Glutamatergic neuron (in vitro differentiated cells): Measurements from ENCODE around the gene TKT. TPM values are rescaled to one million over a fixed set of nuclear protein-coding genes. Genes with fewer than 3 reads are reported as not detected.

Experiments used
- DNase-seq: peaks from one replicate; pipeline ENCODE4 v3.0.0; 2022
- H3K27ac Mint-ChIP-seq: one replicate; pipeline ENCODE4 v1.8.0; 2020; ENCODE audit warnings: mild to moderate bottlenecking, mixed read lengths, inconsistent platforms; ENCODE audit not compliant: unreplicated experiment
- H3K27me3 Mint-ChIP-seq: one replicate; pipeline ENCODE4 v1.8.0; 2020; ENCODE audit warnings: mild to moderate bottlenecking, moderate library complexity, mixed read lengths, inconsistent platforms; ENCODE audit not compliant: unreplicated experiment
- H3K36me3 Mint-ChIP-seq: one replicate; pipeline ENCODE4 v1.8.0; 2020; ENCODE audit warnings: mild to moderate bottlenecking, mixed read lengths, inconsistent platforms; ENCODE audit not compliant: unreplicated experiment
- H3K4me1 Mint-ChIP-seq: one replicate; pipeline ENCODE4 v1.8.0; 2020; ENCODE audit warnings: mild to moderate bottlenecking, low read depth, mixed read lengths, inconsistent platforms; ENCODE audit not compliant: unreplicated experiment
- H3K4me3 Mint-ChIP-seq: one replicate; pipeline ENCODE4 v1.8.0; 2020; ENCODE audit warnings: mild to moderate bottlenecking, mixed read lengths, inconsistent platforms; ENCODE audit not compliant: unreplicated experiment
- H3K9me3 Mint-ChIP-seq: one replicate; pipeline ENCODE4 v1.8.0; 2020; ENCODE audit warnings: mild to moderate bottlenecking, moderate library complexity, mixed read lengths, inconsistent platforms; ENCODE audit not compliant: unreplicated experiment
- CTCF ChIP-seq: fragments of 200-600 bp; sonication (generic); IDR thresholded peaks from one replicate; pipeline ENCODE4 v1.5.0; 2021; ENCODE audit not compliant: partially characterized antibody, unreplicated experiment
- total RNA-seq: library from RNA; stranded (reverse); fragmentation: NEBNext Ultra II Directional; extraction: Animal tissue kit (Norgen Biotek cat#: 25700); gene quantifications from one replicate; pipeline ENCODE4 v1.2.1, GENCODE V29; 2021; ENCODE audit not compliant: unreplicated experiment

TKT gene
- total RNA-seq, 1 donor from 2014 or later = 265 TPM

- DNase-seq = no peak
- H3K27me3 Mint-ChIP-seq = peaks cover 3% of the 10 kb centered on the region
- no peak for TF ChIP-seq CTCF
- H3K4me3 Mint-ChIP-seq = no peak overlapping the region
- H3K9me3 Mint-ChIP-seq = peaks cover 11% of the 10 kb centered on the region
- H3K27ac Mint-ChIP-seq = no peak overlapping the region
- peaks cover 3% of the 10 kb centered on the region for H3K36me3 Mint-ChIP-seq
- peaks cover 6% of the 10 kb centered on the region for H3K4me1 Mint-ChIP-seq
These were observed 25.7 kb downstream of the TKT start for GRCh38 chr3:53230041-53230621.

- H3K36me3 Mint-ChIP-seq = peaks cover 3% of the 10 kb centered on the region
- DNase-seq = no peak
- peaks cover 2% of the 10 kb centered on the region for H3K27me3 Mint-ChIP-seq
- no peak overlapping the region for H3K27ac Mint-ChIP-seq
- no peak for TF ChIP-seq CTCF
- no peak overlapping the region for H3K4me3 Mint-ChIP-seq
- peaks cover 6% of the 10 kb centered on the region for H3K4me1 Mint-ChIP-seq
- H3K9me3 Mint-ChIP-seq = peaks cover 10% of the 10 kb centered on the region
These were observed 26.2 kb downstream of the TKT start for GRCh38 chr3:53229606-53230005.

- H3K9me3 Mint-ChIP-seq = peaks cover 9% of the 10 kb centered on the region
- DNase-seq = no peak
- H3K36me3 Mint-ChIP-seq = peaks cover 3% of the 10 kb centered on the region
- H3K27ac Mint-ChIP-seq = no peak overlapping the region
- H3K4me1 Mint-ChIP-seq = peaks cover 6% of the 10 kb centered on the region
- H3K27me3 Mint-ChIP-seq = peaks cover 2% of the 10 kb centered on the region
- no peak overlapping the region for H3K4me3 Mint-ChIP-seq
- no peak for TF ChIP-seq CTCF
These were observed 26.7 kb downstream of the TKT start for GRCh38 chr3:53229171-53229570.

- no peaks in the 10 kb centered on the region for H3K36me3 Mint-ChIP-seq
- H3K27ac Mint-ChIP-seq = no peak overlapping the region
- no peak for DNase-seq
- TF ChIP-seq CTCF = no peak
- peaks cover 2% of the 10 kb centered on the region for H3K27me3 Mint-ChIP-seq
- H3K9me3 Mint-ChIP-seq = peaks cover 5% of the 10 kb centered on the region
- H3K4me1 Mint-ChIP-seq = peaks cover 3% of the 10 kb centered on the region
- H3K4me3 Mint-ChIP-seq = no peak overlapping the region
These were observed 27.6 kb downstream of the TKT start for GRCh38 chr3:53227993-53228885.

- Mint-ChIP-seq H3K27me3 (peaks cover 2% of the 10 kb centered on the region), H3K36me3 (no peaks in the 10 kb centered on the region), H3K4me3 (no peak overlapping the region), H3K27ac (peak overlapping the region; percentile 46), H3K9me3 (peaks cover 6% of the 10 kb centered on the region), H3K4me1 (peaks cover 3% of the 10 kb centered on the region)
- no peak for TF ChIP-seq CTCF
- no peak for DNase-seq
These were observed 28.9 kb downstream of the TKT start for GRCh38 chr3:53226841-53227407.
